K562 (cell line): Measurements from ENCODE around the gene LIMS2. TPM values are rescaled to one million over a fixed set of nuclear protein-coding genes. Genes with fewer than 3 reads are reported as not detected.

Experiments
- GTF2A2 ChIP-seq: IDR thresholded peaks from 2 replicates; pipeline ENCODE4 v1.6.1; 2016; ENCODE audit warnings: mild to moderate bottlenecking, missing genetic modification characterization, missing compliant biosample characterization
- HCFC1 ChIP-seq: IDR thresholded peaks from 2 replicates; pipeline ENCODE4 v1.6.1; 2012; ENCODE audit warnings: low read depth, low read length, improper control_type of control experiment
- KDM2B ChIP-seq: fragments of 250-450 bp; sonication (Bioruptor Pico); IDR thresholded peaks from 2 replicates; pipeline ENCODE4 v1.8.0; 2021; ENCODE audit warnings: mild to moderate bottlenecking, moderate library complexity
- KDM5B ChIP-seq: fragments of 200-600 bp; sonication (generic); IDR thresholded peaks from 2 replicates; pipeline ENCODE4 v1.6.1; 2012; ENCODE audit warnings: low read depth, mild to moderate bottlenecking, moderate library complexity, low read length, control low read depth, inconsistent platforms; ENCODE audit not compliant: insufficient replicate concordance
- MTA3 ChIP-seq: fragments of 450-650 bp; formaldehyde crosslinking; IDR thresholded peaks from 2 replicates; pipeline ENCODE4 v1.6.1; 2017; ENCODE audit warnings: mild to moderate bottlenecking, borderline replicate concordance
- NELFE ChIP-seq: IDR thresholded peaks from 2 replicates; pipeline ENCODE4 v1.6.1; 2011; ENCODE audit warnings: mild to moderate bottlenecking; ENCODE audit not compliant: insufficient read depth, insufficient read length
- NFXL1 ChIP-seq: fragments of 450-650 bp; formaldehyde crosslinking; IDR thresholded peaks from 2 replicates; pipeline ENCODE4 v1.4.0; 2021; ENCODE audit warnings: mild to moderate bottlenecking
- PHF8 ChIP-seq: fragments of 200-600 bp; sonication (generic); IDR thresholded peaks from 2 replicates; pipeline ENCODE4 v1.6.1; 2012; ENCODE audit warnings: mixed run types, mild to moderate bottlenecking, inconsistent platforms, low read length, moderate library complexity, borderline replicate concordance
- POLR2A ChIP-seq: fragments of 450-650 bp; conservative IDR thresholded peaks from 2 replicates; pipeline ENCODE4 v1.6.1; 2016
- POLR2B ChIP-seq: fragments of 450-650 bp; IDR thresholded peaks from 2 replicates; pipeline ENCODE4 v1.6.1; 2018; ENCODE audit warnings: low read depth; ENCODE audit not compliant: partially characterized antibody
- RBFOX2 ChIP-seq: fragments of 200-400 bp; formaldehyde crosslinking; IDR thresholded peaks from 2 replicates; pipeline ENCODE4 v1.6.1; 2017; ENCODE audit warnings: low read depth, mild to moderate bottlenecking, low read length, moderate library complexity
- STAT5A ChIP-seq: IDR thresholded peaks from 2 replicates; pipeline ENCODE4 v1.6.1; 2012; ENCODE audit warnings: low read length, inconsistent platforms, borderline replicate concordance
- TAF9B ChIP-seq: fragments of 450-650 bp; IDR thresholded peaks from 2 replicates; pipeline ENCODE4 v1.6.1; 2018; ENCODE audit warnings: mild to moderate bottlenecking; ENCODE audit not compliant: partially characterized antibody
- ZNF143 ChIP-seq: sonication (generic); formaldehyde crosslinking; IDR thresholded peaks from 2 replicates; pipeline ENCODE4 v1.9.0; 2022; ENCODE audit warnings: mild to moderate bottlenecking, missing genetic modification reagents
- polyA plus RNA-seq, 8 experiments: library from polyadenylated mRNA; depleted of rRNA in 4 of 8; stranded (reverse) in 5 of 8; unstranded in 3 of 8; fragments of >200 nt; fragmentation: Nextera tagmentation in 2 of 8; fragmentation: Illumina TruSeq in 1 of 8; extraction: Ambion mirVana in 2 of 8; extraction: Trizol in 1 of 8; gene quantifications; 2 replicates each; pipeline versions ENCODE4 v1.2.1 to v1.2.3, GENCODE V29; 2011 to 2014; ENCODE audit warnings: inconsistent platforms in 1 of 8, missing spikeins in 1 of 8
- total RNA-seq, 7 experiments: library from RNA; depleted of rRNA in 6 of 7; stranded (reverse); fragments of >200 nt in 6 of 7; fragmentation: Illumina TruSeq in 2 of 7; extraction: Trizol in 2 of 7; gene quantifications; 2 replicates each; pipeline versions ENCODE4 v1.2.1 to v1.2.3, GENCODE V29; 2011 to 2021; ENCODE audit warnings: low replicate concordance in 1 of 7
- TF ChIP-seq, protein P1 (sequence below): sonication (generic); formaldehyde crosslinking; IDR thresholded peaks from 2 replicates; pipeline ENCODE4 v1.8.0; 2023; ENCODE audit warnings: mild to moderate bottlenecking, missing genetic modification reagents
- TF ChIP-seq, protein P2 (sequence below): sonication (generic); formaldehyde crosslinking; IDR thresholded peaks from 2 replicates; pipeline ENCODE4 v1.8.0; 2023; ENCODE audit warnings: mild to moderate bottlenecking, missing genetic modification reagents

LIMS2 gene
- total and polyA plus RNA-seq, 9 of the 15 experiments (the other 6 are each of a cell fraction or from before 2014, with no cell fraction given): 0.04 to 0.22 TPM; not detected in 7

DNA sequence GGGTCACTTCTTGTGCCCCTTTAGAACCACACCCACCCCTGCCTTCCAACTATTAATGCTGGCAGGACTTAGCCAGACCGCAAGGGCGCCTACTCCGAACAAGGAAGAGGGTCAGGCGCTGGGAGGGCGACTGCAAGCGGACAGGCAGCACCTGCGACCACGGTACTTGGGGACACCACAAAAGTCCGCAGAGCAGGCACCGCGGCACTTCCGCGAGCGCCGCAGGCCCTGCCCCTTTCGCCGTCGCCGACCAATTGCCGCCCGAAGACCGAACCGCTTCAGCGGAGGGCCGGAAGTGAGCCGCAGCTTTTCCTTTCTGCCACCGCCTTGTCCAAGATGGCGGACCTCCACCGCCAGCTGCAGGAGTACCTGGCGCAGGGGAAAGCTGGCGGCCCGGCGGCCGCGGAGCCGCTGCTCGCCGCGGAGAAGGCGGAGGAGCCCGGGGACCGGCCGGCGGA, 25.9 kb upstream of the LIMS2 start, which contains the start of gene SFT2D3 (continued):
- 0 out of 2 replicates have a peak, but pooled peaks have one; percentile 34 for TF ChIP-seq MTA3
- TF ChIP-seq KDM2B (CRISPR knock-in tag): peak; percentile 55; the same call in 1 of the 2 replicates
- TF ChIP-seq STAT5A: no peak
- no peak for TF ChIP-seq NFXL1
- peak; percentile 87 for TF ChIP-seq PHF8
- peak; percentile 90 for TF ChIP-seq POLR2B
- TF ChIP-seq, protein P1, sequence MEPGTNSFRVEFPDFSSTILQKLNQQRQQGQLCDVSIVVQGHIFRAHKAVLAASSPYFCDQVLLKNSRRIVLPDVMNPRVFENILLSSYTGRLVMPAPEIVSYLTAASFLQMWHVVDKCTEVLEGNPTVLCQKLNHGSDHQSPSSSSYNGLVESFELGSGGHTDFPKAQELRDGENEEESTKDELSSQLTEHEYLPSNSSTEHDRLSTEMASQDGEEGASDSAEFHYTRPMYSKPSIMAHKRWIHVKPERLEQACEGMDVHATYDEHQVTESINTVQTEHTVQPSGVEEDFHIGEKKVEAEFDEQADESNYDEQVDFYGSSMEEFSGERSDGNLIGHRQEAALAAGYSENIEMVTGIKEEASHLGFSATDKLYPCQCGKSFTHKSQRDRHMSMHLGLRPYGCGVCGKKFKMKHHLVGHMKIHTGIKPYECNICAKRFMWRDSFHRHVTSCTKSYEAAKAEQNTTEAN (CRISPR knock-in tag): 0 out of 2 replicates have a peak, but pooled peaks have one; percentile 20
- TF ChIP-seq, protein P2, sequence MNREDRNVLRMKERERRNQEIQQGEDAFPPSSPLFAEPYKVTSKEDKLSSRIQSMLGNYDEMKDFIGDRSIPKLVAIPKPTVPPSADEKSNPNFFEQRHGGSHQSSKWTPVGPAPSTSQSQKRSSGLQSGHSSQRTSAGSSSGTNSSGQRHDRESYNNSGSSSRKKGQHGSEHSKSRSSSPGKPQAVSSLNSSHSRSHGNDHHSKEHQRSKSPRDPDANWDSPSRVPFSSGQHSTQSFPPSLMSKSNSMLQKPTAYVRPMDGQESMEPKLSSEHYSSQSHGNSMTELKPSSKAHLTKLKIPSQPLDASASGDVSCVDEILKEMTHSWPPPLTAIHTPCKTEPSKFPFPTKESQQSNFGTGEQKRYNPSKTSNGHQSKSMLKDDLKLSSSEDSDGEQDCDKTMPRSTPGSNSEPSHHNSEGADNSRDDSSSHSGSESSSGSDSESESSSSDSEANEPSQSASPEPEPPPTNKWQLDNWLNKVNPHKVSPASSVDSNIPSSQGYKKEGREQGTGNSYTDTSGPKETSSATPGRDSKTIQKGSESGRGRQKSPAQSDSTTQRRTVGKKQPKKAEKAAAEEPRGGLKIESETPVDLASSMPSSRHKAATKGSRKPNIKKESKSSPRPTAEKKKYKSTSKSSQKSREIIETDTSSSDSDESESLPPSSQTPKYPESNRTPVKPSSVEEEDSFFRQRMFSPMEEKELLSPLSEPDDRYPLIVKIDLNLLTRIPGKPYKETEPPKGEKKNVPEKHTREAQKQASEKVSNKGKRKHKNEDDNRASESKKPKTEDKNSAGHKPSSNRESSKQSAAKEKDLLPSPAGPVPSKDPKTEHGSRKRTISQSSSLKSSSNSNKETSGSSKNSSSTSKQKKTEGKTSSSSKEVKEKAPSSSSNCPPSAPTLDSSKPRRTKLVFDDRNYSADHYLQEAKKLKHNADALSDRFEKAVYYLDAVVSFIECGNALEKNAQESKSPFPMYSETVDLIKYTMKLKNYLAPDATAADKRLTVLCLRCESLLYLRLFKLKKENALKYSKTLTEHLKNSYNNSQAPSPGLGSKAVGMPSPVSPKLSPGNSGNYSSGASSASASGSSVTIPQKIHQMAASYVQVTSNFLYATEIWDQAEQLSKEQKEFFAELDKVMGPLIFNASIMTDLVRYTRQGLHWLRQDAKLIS (CRISPR knock-in tag): peak; percentile 96
- TF ChIP-seq GTF2A2: 0 out of 2 replicates have a peak, but pooled peaks have one; percentile 35
- no peak for TF ChIP-seq ZNF143 (CRISPR knock-in tag)
- peak; percentile 86 for TF ChIP-seq KDM5B
- peak; percentile 97 for TF ChIP-seq POLR2A
- peak; percentile 59; the same call in 1 of the 2 replicates for TF ChIP-seq HCFC1
- no peak for TF ChIP-seq NELFE
- peak; percentile 95 for TF ChIP-seq RBFOX2
- peak; percentile 70 for TF ChIP-seq TAF9B
